K562 (cell line): ENCODE data around the gene NUTM1. TPM values are rescaled to one million over a fixed set of nuclear protein-coding genes. Genes with fewer than 3 reads are reported as not detected.

ENCODE experiments used
- BMI1 ChIP-seq: fragments of 150-350 bp; IDR thresholded peaks from 2 replicates; pipeline ENCODE4 v1.6.1; 2014; ENCODE audit warnings: low read length
- CCNT2 ChIP-seq: IDR thresholded peaks from 2 replicates; pipeline ENCODE4 v1.6.1; 2011; ENCODE audit warnings: borderline replicate concordance, low read depth, mild to moderate bottlenecking, moderate library complexity, mixed read lengths, low read length; ENCODE audit not compliant: insufficient read length; ENCODE audit errors: extremely low read depth
- FOXJ3 ChIP-seq: sonication (generic); formaldehyde crosslinking; IDR thresholded peaks from 2 replicates; pipeline ENCODE4 v1.4.0; 2020; ENCODE audit warnings: mild to moderate bottlenecking, missing genetic modification reagents
- JUND ChIP-seq, 2 experiments: IDR thresholded peaks; 2 replicates in 1 of 2; 3 replicates in 1 of 2; pipeline ENCODE4 v1.6.1; 2011; ENCODE audit warnings: borderline replicate concordance in 2 of 2, low read depth in 2 of 2, low read length in 2 of 2, improper control_type of control experiment in 1 of 2, missing biosample characterization in 1 of 2, missing genetic modification characterization in 1 of 2, missing genetic modification reagents in 1 of 2
- MEF2D ChIP-seq: conservative IDR thresholded peaks from 2 replicates; pipeline ENCODE4 v1.6.1; 2016; ENCODE audit warnings: low read depth, missing genetic modification characterization, missing compliant biosample characterization
- NELFE ChIP-seq: IDR thresholded peaks from 2 replicates; pipeline ENCODE4 v1.6.1; 2011; ENCODE audit warnings: mild to moderate bottlenecking; ENCODE audit not compliant: insufficient read depth, insufficient read length
- PKNOX1 ChIP-seq: fragments of 450-650 bp; IDR thresholded peaks from 2 replicates; pipeline ENCODE4 v1.6.1; 2016
- STAG1 ChIP-seq: sonication (generic); formaldehyde crosslinking; IDR thresholded peaks from 2 replicates; pipeline ENCODE4 v1.5.0; 2020; ENCODE audit warnings: missing genetic modification reagents, borderline replicate concordance
- TRIM24 ChIP-seq, 2 experiments: fragments of 450-650 bp; IDR thresholded peaks; 2 replicates each; pipeline ENCODE4 v1.6.1; 2016
- VEZF1 ChIP-seq: fragments of 200-800 bp; sonication (Bioruptor generic); IDR thresholded peaks from 2 replicates; pipeline ENCODE4 v1.6.1; 2017; ENCODE audit warnings: missing genetic modification characterization, missing compliant biosample characterization
- ZNF239 ChIP-seq: fragments of 250-450 bp; sonication (Bioruptor Pico); IDR thresholded peaks from 2 replicates; pipeline ENCODE4 v1.4.0; 2020; ENCODE audit warnings: mild to moderate bottlenecking
- ZNF3 ChIP-seq: fragments of 250-450 bp; sonication (Bioruptor Pico); IDR thresholded peaks from 2 replicates; pipeline ENCODE4 v1.5.0; 2021; ENCODE audit warnings: mild to moderate bottlenecking, moderate library complexity
- ZNF347 ChIP-seq: fragments of 450-650 bp; formaldehyde crosslinking; IDR thresholded peaks from 2 replicates; pipeline ENCODE4 v1.4.0; 2020; ENCODE audit warnings: low read depth, mild to moderate bottlenecking, moderate library complexity
- ZNF764 ChIP-seq: fragments of 250-450 bp; sonication (Bioruptor Pico); IDR thresholded peaks from 2 replicates; pipeline ENCODE4 v1.4.0; 2020; ENCODE audit warnings: low read depth, mild to moderate bottlenecking, moderate library complexity
- polyA plus RNA-seq, 8 experiments: library from polyadenylated mRNA; depleted of rRNA in 4 of 8; stranded (reverse) in 5 of 8; unstranded in 3 of 8; fragments of >200 nt; fragmentation: Nextera tagmentation in 2 of 8; fragmentation: Illumina TruSeq in 1 of 8; extraction: Ambion mirVana in 2 of 8; extraction: Trizol in 1 of 8; gene quantifications; 2 replicates each; pipeline versions ENCODE4 v1.2.1 to v1.2.3, GENCODE V29; 2011 to 2014; ENCODE audit warnings: inconsistent platforms in 1 of 8, missing spikeins in 1 of 8
- total RNA-seq, 7 experiments: library from RNA; depleted of rRNA in 6 of 7; stranded (reverse); fragments of >200 nt in 6 of 7; fragmentation: Illumina TruSeq in 2 of 7; extraction: Trizol in 2 of 7; gene quantifications; 2 replicates each; pipeline versions ENCODE4 v1.2.1 to v1.2.3, GENCODE V29; 2011 to 2021; ENCODE audit warnings: low replicate concordance in 1 of 7
- TF ChIP-seq, protein P1 (sequence below): fragments of 150-350 bp; conservative IDR thresholded peaks from 2 replicates; pipeline ENCODE4 v1.6.1; 2014; ENCODE audit warnings: low read length
- TF ChIP-seq, protein P2 (sequence below): fragments of 450-650 bp; conservative IDR thresholded peaks from 2 replicates; pipeline ENCODE4 v1.6.1; 2016; ENCODE audit warnings: missing genetic modification characterization, low read depth, mild to moderate bottlenecking, control low read depth, missing compliant biosample characterization
- TF ChIP-seq, protein P3 (sequence below), 2 experiments: fragments of 250-450 bp in 1 of 2; fragments of 450-650 bp in 1 of 2; sonication (Bioruptor Pico) in 1 of 2; IDR thresholded peaks; 2 replicates each; pipeline versions ENCODE4 v1.6.1 to v1.8.0; 2016 to 2021; ENCODE audit warnings: mild to moderate bottlenecking in 2 of 2, moderate library complexity in 2 of 2, missing compliant biosample characterization in 1 of 2, missing genetic modification characterization in 1 of 2
- TF ChIP-seq, protein P4 (sequence below): fragments of 450-650 bp; IDR thresholded peaks from 2 replicates; pipeline ENCODE4 v1.6.1; 2016; ENCODE audit warnings: missing biosample characterization, missing genetic modification characterization

Gene NUTM1
- total and polyA plus RNA-seq, 9 of the 15 experiments (the other 6 are each of a cell fraction or from before 2014, with no cell fraction given): 0.01 to 0.05 (median 0.04) TPM; not detected in 4

DNA sequence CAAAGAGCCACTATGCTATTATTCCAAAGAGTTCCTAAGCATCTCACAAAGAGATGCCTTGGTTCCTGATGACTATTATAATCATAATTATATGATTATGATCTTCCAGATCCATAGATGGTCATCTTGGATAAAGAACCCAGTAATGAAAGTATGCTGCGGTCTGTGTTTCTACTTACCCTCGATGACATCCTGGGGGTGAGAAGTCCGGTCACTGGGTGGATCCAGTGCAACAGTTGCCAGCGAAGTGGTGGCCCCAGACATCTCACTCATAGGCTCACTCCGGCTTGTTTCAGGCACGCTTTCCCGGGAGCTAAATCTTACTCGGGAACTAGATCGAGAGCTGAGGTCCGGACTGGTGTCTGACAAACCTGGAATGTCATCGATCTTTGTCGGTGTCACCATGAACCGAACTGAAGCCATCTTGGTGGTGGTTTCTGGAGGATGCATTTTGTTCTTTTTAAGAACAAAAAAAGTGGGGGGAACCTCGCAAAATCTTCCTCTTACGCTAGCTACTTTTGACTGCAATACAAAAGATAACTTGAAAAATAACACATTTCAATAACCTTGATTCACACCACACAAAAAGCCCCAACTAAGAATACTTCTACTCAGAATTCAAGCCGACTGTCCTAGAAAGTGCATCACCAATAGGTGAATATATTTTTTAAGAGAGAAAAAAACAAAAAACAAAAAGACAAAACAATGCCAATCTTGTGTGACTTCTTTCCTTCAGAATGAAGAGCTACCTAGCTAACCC lies 6.7 kb upstream of the NUTM1 start (continued):
- peak; percentile 20; the same call in 1 of the 2 replicates for TF ChIP-seq ZNF239
- TF ChIP-seq TRIM24 (IDR thresholded peaks at IDR 0.05): no peak
- TF ChIP-seq MEF2D: peak; percentile 70
- TF ChIP-seq, protein P1, sequence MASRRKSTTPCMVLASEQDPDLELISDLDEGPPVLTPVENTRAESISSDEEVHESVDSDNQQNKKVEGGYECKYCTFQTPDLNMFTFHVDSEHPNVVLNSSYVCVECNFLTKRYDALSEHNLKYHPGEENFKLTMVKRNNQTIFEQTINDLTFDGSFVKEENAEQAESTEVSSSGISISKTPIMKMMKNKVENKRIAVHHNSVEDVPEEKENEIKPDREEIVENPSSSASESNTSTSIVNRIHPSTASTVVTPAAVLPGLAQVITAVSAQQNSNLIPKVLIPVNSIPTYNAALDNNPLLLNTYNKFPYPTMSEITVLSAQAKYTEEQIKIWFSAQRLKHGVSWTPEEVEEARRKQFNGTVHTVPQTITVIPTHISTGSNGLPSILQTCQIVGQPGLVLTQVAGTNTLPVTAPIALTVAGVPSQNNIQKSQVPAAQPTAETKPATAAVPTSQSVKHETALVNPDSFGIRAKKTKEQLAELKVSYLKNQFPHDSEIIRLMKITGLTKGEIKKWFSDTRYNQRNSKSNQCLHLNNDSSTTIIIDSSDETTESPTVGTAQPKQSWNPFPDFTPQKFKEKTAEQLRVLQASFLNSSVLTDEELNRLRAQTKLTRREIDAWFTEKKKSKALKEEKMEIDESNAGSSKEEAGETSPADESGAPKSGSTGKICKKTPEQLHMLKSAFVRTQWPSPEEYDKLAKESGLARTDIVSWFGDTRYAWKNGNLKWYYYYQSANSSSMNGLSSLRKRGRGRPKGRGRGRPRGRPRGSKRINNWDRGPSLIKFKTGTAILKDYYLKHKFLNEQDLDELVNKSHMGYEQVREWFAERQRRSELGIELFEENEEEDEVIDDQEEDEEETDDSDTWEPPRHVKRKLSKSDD: no peak
- no peak for TF ChIP-seq ZNF3 (CRISPR knock-in tag)
- no peak for TF ChIP-seq ZNF764
- no peak for TF ChIP-seq BMI1
- TF ChIP-seq, protein P2, sequence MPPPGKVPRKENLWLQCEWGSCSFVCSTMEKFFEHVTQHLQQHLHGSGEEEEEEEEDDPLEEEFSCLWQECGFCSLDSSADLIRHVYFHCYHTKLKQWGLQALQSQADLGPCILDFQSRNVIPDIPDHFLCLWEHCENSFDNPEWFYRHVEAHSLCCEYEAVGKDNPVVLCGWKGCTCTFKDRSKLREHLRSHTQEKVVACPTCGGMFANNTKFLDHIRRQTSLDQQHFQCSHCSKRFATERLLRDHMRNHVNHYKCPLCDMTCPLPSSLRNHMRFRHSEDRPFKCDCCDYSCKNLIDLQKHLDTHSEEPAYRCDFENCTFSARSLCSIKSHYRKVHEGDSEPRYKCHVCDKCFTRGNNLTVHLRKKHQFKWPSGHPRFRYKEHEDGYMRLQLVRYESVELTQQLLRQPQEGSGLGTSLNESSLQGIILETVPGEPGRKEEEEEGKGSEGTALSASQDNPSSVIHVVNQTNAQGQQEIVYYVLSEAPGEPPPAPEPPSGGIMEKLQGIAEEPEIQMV (tag): 0 out of 2 replicates have a peak, but pooled peaks have one; percentile 27
- TF ChIP-seq CCNT2: no peak
- no peak for TF ChIP-seq PKNOX1
- TF ChIP-seq, protein P3, sequence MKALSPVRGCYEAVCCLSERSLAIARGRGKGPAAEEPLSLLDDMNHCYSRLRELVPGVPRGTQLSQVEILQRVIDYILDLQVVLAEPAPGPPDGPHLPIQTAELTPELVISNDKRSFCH (CRISPR knock-in tag; IDR thresholded peaks at IDR 0.05): no peak
- TF ChIP-seq, protein P3 (tag; IDR thresholded peaks at IDR 0.05): peak; percentile 95
- TF ChIP-seq STAG1 (CRISPR knock-in tag): no peak
- no peak for TF ChIP-seq VEZF1
- no peak for TF ChIP-seq NELFE
- no peak for TF ChIP-seq FOXJ3 (CRISPR knock-in tag)
- TF ChIP-seq, protein P4, sequence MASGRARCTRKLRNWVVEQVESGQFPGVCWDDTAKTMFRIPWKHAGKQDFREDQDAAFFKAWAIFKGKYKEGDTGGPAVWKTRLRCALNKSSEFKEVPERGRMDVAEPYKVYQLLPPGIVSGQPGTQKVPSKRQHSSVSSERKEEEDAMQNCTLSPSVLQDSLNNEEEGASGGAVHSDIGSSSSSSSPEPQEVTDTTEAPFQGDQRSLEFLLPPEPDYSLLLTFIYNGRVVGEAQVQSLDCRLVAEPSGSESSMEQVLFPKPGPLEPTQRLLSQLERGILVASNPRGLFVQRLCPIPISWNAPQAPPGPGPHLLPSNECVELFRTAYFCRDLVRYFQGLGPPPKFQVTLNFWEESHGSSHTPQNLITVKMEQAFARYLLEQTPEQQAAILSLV (tag): peak; percentile 59
- TF ChIP-seq ZNF347 (CRISPR knock-in tag): no peak
- no peak for TF ChIP-seq JUND (IDR thresholded peaks at IDR 0.05; ENCODE audit: borderline replicate concordance, low read depth, low read length)
- TF ChIP-seq JUND (tag; IDR thresholded peaks at IDR 0.05; ENCODE audit: borderline replicate concordance, low read depth, low read length): no peak
